ENCODE data around the gene HYI. TPM values are rescaled to one million over a fixed set of nuclear protein-coding genes. Genes with fewer than 3 reads are reported as not detected.
"Not testable (repeated sequence)": the region's sequence is repeated elsewhere in the genome, so short reads cannot be mapped to it uniquely, and the experiment has no call there.

Gene HYI
- total RNA-seq, 1 experiment from 2014 or later = 34.5 TPM

GRCh38 chr1:43418858-43419257, 34.9 kb downstream of the HYI start:
- Histone ChIP-seq H3K36me3 (ENCODE audit: control insufficient read depth, insufficient read depth, low read length) (no peaks in the 10 kb centered on the region; the same call in 1 of the 2 replicates), H3K4me3 (ENCODE audit: low read depth, low read length) (no peak overlapping the region), H3K27me3 (replicated peaks; ENCODE audit: control insufficient read depth, insufficient read depth, low read length) (no peaks in the 10 kb centered on the region), H3K4me1 (no peaks in the 10 kb centered on the region), H3K9me3 (no peaks in the 10 kb centered on the region)
- H3K27ac Mint-ChIP-seq (ENCODE audit: unreplicated experiment) = no peak overlapping the region
- no peaks in the 10 kb centered on the region for H3K4me1 Mint-ChIP-seq (ENCODE audit: low read depth, unreplicated experiment)
- POLR2A ChIA-PET = no interaction called here
- DNase-seq = no peak
- intact Hi-C loops (cut with micrococcal nuclease; ENCODE audit: unreplicated experiment) = no loop called here
- H3K27me3 Mint-ChIP-seq (ENCODE audit: insufficient read depth, unreplicated experiment) = no peaks in the 10 kb centered on the region
- CTCF ChIA-PET = no interaction called here
- H3K4me3 Mint-ChIP-seq (ENCODE audit: unreplicated experiment) = no peak overlapping the region
- BruUV-seq (replicated peaks) = no TSS peak
- TF ChIP-seq, protein P1, sequence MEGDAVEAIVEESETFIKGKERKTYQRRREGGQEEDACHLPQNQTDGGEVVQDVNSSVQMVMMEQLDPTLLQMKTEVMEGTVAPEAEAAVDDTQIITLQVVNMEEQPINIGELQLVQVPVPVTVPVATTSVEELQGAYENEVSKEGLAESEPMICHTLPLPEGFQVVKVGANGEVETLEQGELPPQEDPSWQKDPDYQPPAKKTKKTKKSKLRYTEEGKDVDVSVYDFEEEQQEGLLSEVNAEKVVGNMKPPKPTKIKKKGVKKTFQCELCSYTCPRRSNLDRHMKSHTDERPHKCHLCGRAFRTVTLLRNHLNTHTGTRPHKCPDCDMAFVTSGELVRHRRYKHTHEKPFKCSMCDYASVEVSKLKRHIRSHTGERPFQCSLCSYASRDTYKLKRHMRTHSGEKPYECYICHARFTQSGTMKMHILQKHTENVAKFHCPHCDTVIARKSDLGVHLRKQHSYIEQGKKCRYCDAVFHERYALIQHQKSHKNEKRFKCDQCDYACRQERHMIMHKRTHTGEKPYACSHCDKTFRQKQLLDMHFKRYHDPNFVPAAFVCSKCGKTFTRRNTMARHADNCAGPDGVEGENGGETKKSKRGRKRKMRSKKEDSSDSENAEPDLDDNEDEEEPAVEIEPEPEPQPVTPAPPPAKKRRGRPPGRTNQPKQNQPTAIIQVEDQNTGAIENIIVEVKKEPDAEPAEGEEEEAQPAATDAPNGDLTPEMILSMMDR (IDR thresholded peaks at IDR 0.05; ENCODE audit: insufficient read depth in 1 of 2, low read depth in 1 of 2, low read length in 1 of 2, severe bottlenecking in 1 of 2, unreplicated experiment in 1 of 2) = no peak
- peaks cover 5% of the 10 kb centered on the region for H3K36me3 Mint-ChIP-seq (ENCODE audit: insufficient read depth, unreplicated experiment)
- no peaks in the 10 kb centered on the region for H3K9me3 Mint-ChIP-seq (ENCODE audit: unreplicated experiment)

DNA sequence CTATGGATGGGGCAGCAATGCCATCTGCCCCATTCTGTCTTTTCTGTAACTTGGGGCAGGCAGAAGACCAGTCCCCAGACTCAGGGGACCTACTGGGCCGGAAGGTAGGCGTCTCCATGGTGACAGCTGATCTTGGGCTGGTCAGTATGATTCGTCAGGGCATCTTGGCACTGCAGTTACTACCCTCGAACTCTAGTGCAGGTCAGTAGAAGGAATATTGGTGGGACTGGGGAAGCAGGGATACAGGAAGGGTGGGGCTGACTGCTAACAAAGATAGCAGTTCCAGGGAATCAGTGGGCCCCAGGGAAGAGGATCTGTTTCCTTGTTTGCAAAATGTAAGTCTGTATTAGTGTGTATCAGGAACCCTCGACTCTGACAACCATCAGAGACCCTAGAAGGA, 37.8 kb downstream of the HYI start:
- H3K4me1 ChIP-seq = no peaks in the 10 kb centered on the region
- no peaks in the 10 kb centered on the region for H3K36me3 ChIP-seq (ENCODE audit: control insufficient read depth, insufficient read depth, low read length)
- DNase-seq = no peak
- H3K27me3 Mint-ChIP-seq (ENCODE audit: insufficient read depth, unreplicated experiment) = no peaks in the 10 kb centered on the region
- no peak overlapping the region for H3K4me3 ChIP-seq (ENCODE audit: low read depth, low read length)
- TF ChIP-seq, protein P1 (IDR thresholded peaks at IDR 0.05; ENCODE audit: insufficient read depth in 1 of 2, low read depth in 1 of 2, low read length in 1 of 2, severe bottlenecking in 1 of 2, unreplicated experiment in 1 of 2) = no peak
- POLR2A ChIA-PET = no interaction called here
- no peak overlapping the region for H3K4me3 Mint-ChIP-seq (ENCODE audit: unreplicated experiment)
- intact Hi-C loops (cut with micrococcal nuclease; ENCODE audit: unreplicated experiment) = no loop called here
- H3K9me3 Mint-ChIP-seq (ENCODE audit: unreplicated experiment) = no peaks in the 10 kb centered on the region
- H3K9me3 ChIP-seq = no peaks in the 10 kb centered on the region
- CTCF ChIA-PET = interaction anchor here (2.4 kb wide), 1 partner anchor 189 kb away, joined by 38 read pairs; no protein-coding TSS in a partner anchor
- no peak overlapping the region for H3K27ac Mint-ChIP-seq (ENCODE audit: unreplicated experiment)
- no peaks in the 10 kb centered on the region for H3K4me1 Mint-ChIP-seq (ENCODE audit: low read depth, unreplicated experiment)
- H3K27me3 ChIP-seq (replicated peaks; ENCODE audit: control insufficient read depth, insufficient read depth, low read length) = no peaks in the 10 kb centered on the region
- H3K36me3 Mint-ChIP-seq (ENCODE audit: insufficient read depth, unreplicated experiment) = no peaks in the 10 kb centered on the region
- BruUV-seq (replicated peaks) = no TSS peak

DNA sequence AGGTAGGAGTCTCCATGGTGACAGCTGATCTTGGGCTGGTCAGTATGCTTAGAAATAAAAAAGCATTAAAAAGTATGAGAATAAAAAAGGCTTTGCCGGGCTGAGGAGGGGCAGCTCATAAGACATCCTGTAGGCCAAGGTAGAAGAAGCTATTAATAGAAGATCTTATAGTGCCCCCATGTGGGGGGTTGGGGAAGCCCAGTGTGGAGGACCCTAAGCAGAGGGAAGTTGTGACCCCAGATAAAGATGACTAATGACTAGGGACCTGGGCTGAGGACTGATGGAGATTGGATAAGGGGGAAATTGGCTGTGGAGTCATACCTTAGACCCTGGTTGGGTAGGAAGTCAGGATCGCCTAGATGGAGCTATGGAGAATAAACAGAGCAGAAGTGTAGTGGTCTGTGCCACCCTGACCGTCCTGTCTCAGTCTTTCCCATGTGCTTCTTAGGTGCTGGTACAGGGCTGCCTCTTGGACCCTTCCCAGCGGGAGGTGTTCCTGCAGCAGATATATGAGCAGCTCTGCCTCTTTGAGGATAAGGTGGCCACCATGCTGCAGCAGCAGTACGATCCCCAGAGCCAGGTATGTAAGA, 39.0 kb downstream of the HYI start:
- ChIA-PET POLR2A (interaction anchor here (1.2 kb wide), 1 partner anchor 56 kb away, joined by 5 read pairs; no protein-coding TSS in a partner anchor), CTCF (interaction anchor here (0.5 to 2.4 kb wide), 14 partner anchors 39 to 501 kb away, joined by 3 to 38 read pairs (median 6); partner anchors contain the start of genes C1orf210, CDC20, ELOVL1 and HYI)
- H3K4me1 ChIP-seq = no peaks in the 10 kb centered on the region
- no peak overlapping the region for H3K4me3 ChIP-seq (ENCODE audit: low read depth, low read length)
- Mint-ChIP-seq H3K36me3 (ENCODE audit: insufficient read depth, unreplicated experiment) (no peaks in the 10 kb centered on the region), H3K27me3 (ENCODE audit: insufficient read depth, unreplicated experiment) (no peaks in the 10 kb centered on the region), H3K9me3 (ENCODE audit: unreplicated experiment) (no peaks in the 10 kb centered on the region), H3K4me1 (ENCODE audit: low read depth, unreplicated experiment) (no peaks in the 10 kb centered on the region), H3K4me3 (ENCODE audit: unreplicated experiment) (no peak overlapping the region), H3K27ac (ENCODE audit: unreplicated experiment) (no peak overlapping the region)
- H3K36me3 ChIP-seq (ENCODE audit: control insufficient read depth, insufficient read depth, low read length) = no peaks in the 10 kb centered on the region
- TF ChIP-seq, protein P1 (IDR thresholded peaks at IDR 0.05; ENCODE audit: insufficient read depth in 1 of 2, low read depth in 1 of 2, low read length in 1 of 2, severe bottlenecking in 1 of 2, unreplicated experiment in 1 of 2) = peak; percentile 63 to 66
- DNase-seq = peak; percentile 68 to 76
- intact Hi-C loops (cut with micrococcal nuclease; ENCODE audit: unreplicated experiment) = loop anchor here (1.0 kb wide), 3 partner anchors 46 to 187 kb away; partner anchors contain the start of gene ELOVL1
- no peaks in the 10 kb centered on the region for H3K27me3 ChIP-seq (replicated peaks; ENCODE audit: control insufficient read depth, insufficient read depth, low read length)
- H3K9me3 ChIP-seq = no peaks in the 10 kb centered on the region
- no TSS peak for BruUV-seq (replicated peaks)

DNA sequence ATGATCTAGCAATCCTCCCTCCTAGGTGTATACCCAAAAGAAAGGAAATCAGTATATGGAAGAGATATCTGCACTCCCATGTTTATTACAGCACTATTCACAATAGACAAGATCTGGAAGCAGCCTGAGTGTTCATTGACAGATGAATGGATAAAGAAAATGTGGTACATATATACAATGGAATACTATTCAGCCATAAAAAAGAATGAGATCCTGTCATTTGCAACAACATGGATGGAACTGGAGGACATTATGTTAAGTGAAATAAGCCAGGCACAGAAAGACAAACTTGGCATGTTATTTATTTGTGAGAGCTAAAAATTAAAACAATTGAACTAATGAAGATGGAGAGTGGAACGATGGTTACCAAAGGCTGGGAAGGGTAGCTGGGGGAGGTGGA, 40.3 kb downstream of the HYI start:
- intact Hi-C loops (cut with micrococcal nuclease; ENCODE audit: unreplicated experiment); H3K4me1 ChIP-seq; DNase-seq; H3K9me3 Mint-ChIP-seq (ENCODE audit: unreplicated experiment); H3K9me3 ChIP-seq; H3K27me3 Mint-ChIP-seq (ENCODE audit: insufficient read depth, unreplicated experiment); H3K27ac Mint-ChIP-seq (ENCODE audit: unreplicated experiment); H3K36me3 Mint-ChIP-seq (ENCODE audit: insufficient read depth, unreplicated experiment); H3K27me3 ChIP-seq (replicated peaks; ENCODE audit: control insufficient read depth, insufficient read depth, low read length); H3K36me3 ChIP-seq (ENCODE audit: control insufficient read depth, insufficient read depth, low read length); H3K4me3 Mint-ChIP-seq (ENCODE audit: unreplicated experiment); POLR2A ChIA-PET; H3K4me1 Mint-ChIP-seq (ENCODE audit: low read depth, unreplicated experiment); BruUV-seq (replicated peaks); H3K4me3 ChIP-seq (ENCODE audit: low read depth, low read length): not testable (repeated sequence)
- CTCF ChIA-PET = interaction anchor here (1.6 to 2.4 kb wide), 2 partner anchors 187 to 340 kb away, joined by 6 to 38 read pairs; no protein-coding TSS in a partner anchor
